SU-DHL-6 (cell line): ENCODE data around the gene PDZD2.

ENCODE experiments used
- H2AFZ ChIP-seq: fragments of 200-600 bp; sonication (generic); 2 replicates; pipeline ENCODE4 v1.6.1; 2014; ENCODE audit warnings: low read depth, mild to moderate bottlenecking, moderate library complexity, mixed read lengths, antibody characterized with exemption, low read length; ENCODE audit not compliant: severe bottlenecking
- H3F3A ChIP-seq: fragments of 200-600 bp; shearing (Covaris generic); 2 replicates; pipeline ENCODE4 v1.6.0; 2016; ENCODE audit warnings: antibody characterized with exemption, mild to moderate bottlenecking; ENCODE audit not compliant: insufficient read depth
- H3K27ac ChIP-seq: fragments of 200-600 bp; sonication (generic); 2 replicates; pipeline ENCODE4 v1.5.1; 2016; ENCODE audit warnings: low read depth, mild to moderate bottlenecking, low read length, moderate library complexity, mixed read lengths
- H3K27me3 ChIP-seq: fragments of 200-600 bp; sonication (generic), shearing (Covaris generic); 2 replicates; pipeline ENCODE4 v1.6.0; 2014; ENCODE audit warnings: mild to moderate bottlenecking, low read length
- H3K36me3 ChIP-seq: fragments of 200-600 bp; sonication (generic); 2 replicates; pipeline ENCODE4 v1.6.1; 2014; ENCODE audit warnings: mild to moderate bottlenecking, low read length, mixed read lengths
- H3K4me2 ChIP-seq: fragments of 300-600, 200-600 bp; shearing (Covaris generic), sonication (generic); 2 replicates; pipeline ENCODE4 v1.6.0; 2014; ENCODE audit warnings: low read length, low read depth, mild to moderate bottlenecking; ENCODE audit not compliant: poor library complexity, severe bottlenecking
- H3K4me3 ChIP-seq: fragments of 200-600 bp; sonication (generic); 2 replicates; pipeline ENCODE4 v1.5.1; 2014; ENCODE audit warnings: antibody characterized with exemption, low read length, mild to moderate bottlenecking, mixed read lengths; ENCODE audit not compliant: insufficient read depth, poor library complexity, severe bottlenecking
- H3K79me2 ChIP-seq: fragments of 200-600 bp; sonication (generic); 2 replicates; pipeline ENCODE4 v1.6.1; 2014; ENCODE audit warnings: mild to moderate bottlenecking, low read length, moderate library complexity; ENCODE audit not compliant: insufficient read depth
- H3K9ac ChIP-seq: fragments of 200-600 bp; sonication (generic); 2 replicates; pipeline ENCODE4 v1.7.0; 2014; ENCODE audit warnings: mild to moderate bottlenecking, low read length
- H3K9me2 ChIP-seq: fragments of 200-600 bp; sonication (generic); replicated peaks from 2 replicates; pipeline ENCODE4 v1.6.1; 2014; ENCODE audit warnings: low read length; ENCODE audit not compliant: insufficient read depth
- H3K9me3 ChIP-seq: fragments of 200-600 bp; sonication (generic); 2 replicates; pipeline ENCODE4 v1.6.1; 2014; ENCODE audit warnings: low read length, mixed read lengths; ENCODE audit not compliant: insufficient read depth
- H4K20me1 ChIP-seq: fragments of 200-600 bp; sonication (generic); 2 replicates; pipeline ENCODE4 v1.6.1; 2014; ENCODE audit warnings: low read depth, mild to moderate bottlenecking, antibody characterized with exemption, low read length, moderate library complexity, mixed read lengths
- CTCF ChIP-seq: fragments of 200-600 bp; sonication (generic); IDR thresholded peaks from one replicate; pipeline ENCODE4 v1.5.1; 2017; ENCODE audit warnings: antibody characterized with exemption, mild to moderate bottlenecking, low read length, moderate library complexity; ENCODE audit not compliant: insufficient read depth, poor library complexity, severe bottlenecking
- EZH2phosphoT487 ChIP-seq: fragments of 200-600 bp; sonication (generic), shearing (Covaris generic); conservative IDR thresholded peaks from 2 replicates; pipeline ENCODE4 v1.6.1; 2018; ENCODE audit warnings: mild to moderate bottlenecking, antibody characterized with exemption, low read length, moderate library complexity, mixed read lengths

PDZD2 gene

GRCh38 chr5:31918739-31919138 is 279.8 kb downstream of the PDZD2 start:
- no peaks in the 10 kb centered on the region for H3K9me2 ChIP-seq
- H3K79me2 ChIP-seq: no peaks in the 10 kb centered on the region
- H4K20me1 ChIP-seq: no peaks in the 10 kb centered on the region
- no peaks in the 10 kb centered on the region for H3K36me3 ChIP-seq
- H2AFZ ChIP-seq: no peak overlapping the region
- no peak overlapping the region for H3K4me3 ChIP-seq
- H3F3A ChIP-seq: no peaks in the 10 kb centered on the region
- TF ChIP-seq EZH2phosphoT487 (no peak), CTCF (no peak)
- H3K27me3 ChIP-seq: no peaks in the 10 kb centered on the region
- no peaks in the 10 kb centered on the region for H3K9me3 ChIP-seq
- H3K4me2 ChIP-seq: no peak overlapping the region
- no peak overlapping the region for H3K27ac ChIP-seq
- no peak overlapping the region for H3K9ac ChIP-seq

- Histone ChIP-seq H2AFZ (no peak overlapping the region), H3K9me2 (no peaks in the 10 kb centered on the region), H3K9me3 (no peaks in the 10 kb centered on the region), H4K20me1 (no peaks in the 10 kb centered on the region), H3K27me3 (no peaks in the 10 kb centered on the region), H3K27ac (no peak overlapping the region), H3F3A (no peaks in the 10 kb centered on the region), H3K79me2 (no peaks in the 10 kb centered on the region), H3K4me3 (no peak overlapping the region), H3K9ac (no peak overlapping the region), H3K4me2 (no peak overlapping the region), H3K36me3 (no peaks in the 10 kb centered on the region)
- TF ChIP-seq CTCF: no peak
- TF ChIP-seq EZH2phosphoT487: no peak
Measured at GRCh38 chr5:31921852-31922305, 282.9 kb downstream of the PDZD2 start.

- no peak overlapping the region for H3K4me2 ChIP-seq
- no peak overlapping the region for H3K9ac ChIP-seq
- no peak overlapping the region for H2AFZ ChIP-seq
- no peaks in the 10 kb centered on the region for H3K9me2 ChIP-seq
- no peak overlapping the region for H3K4me3 ChIP-seq
- no peaks in the 10 kb centered on the region for H3K9me3 ChIP-seq
- H3F3A ChIP-seq: no peaks in the 10 kb centered on the region
- H4K20me1 ChIP-seq: no peaks in the 10 kb centered on the region
- no peak overlapping the region for H3K27ac ChIP-seq
- no peaks in the 10 kb centered on the region for H3K27me3 ChIP-seq
- no peaks in the 10 kb centered on the region for H3K36me3 ChIP-seq
- H3K79me2 ChIP-seq: no peaks in the 10 kb centered on the region
- TF ChIP-seq CTCF (no peak), EZH2phosphoT487 (no peak)
Measured at GRCh38 chr5:31924005-31924404, 285.1 kb downstream of the PDZD2 start.

GRCh38 chr5:31931874-31932273 is 292.9 kb downstream of the PDZD2 start:
- Histone ChIP-seq H3K27ac (no peak overlapping the region), H3F3A (no peaks in the 10 kb centered on the region), H3K9me3 (no peaks in the 10 kb centered on the region), H3K4me3 (no peak overlapping the region), H3K9me2 (no peaks in the 10 kb centered on the region), H3K9ac (no peak overlapping the region), H4K20me1 (no peaks in the 10 kb centered on the region), H3K79me2 (no peaks in the 10 kb centered on the region), H3K27me3 (no peaks in the 10 kb centered on the region), H3K4me2 (no peak overlapping the region), H2AFZ (no peak overlapping the region), H3K36me3 (no peaks in the 10 kb centered on the region)
- no peak for TF ChIP-seq EZH2phosphoT487
- no peak for TF ChIP-seq CTCF
